ENCODE measurements around the gene LSAMP. TPM values are rescaled to one million over a fixed set of nuclear protein-coding genes. Genes with fewer than 3 reads are reported as not detected.
A peak's percentile ranks its signal among the peaks of the same experiment; 100 is the strongest.
"Not testable (repeated sequence)": the region's sequence is repeated elsewhere in the genome, so short reads cannot be mapped to it uniquely, and the experiment has no call there.

LSAMP gene
- polyA plus RNA-seq, 3 donors: 11.2 to 14.7 (median 13.7) TPM

DNA sequence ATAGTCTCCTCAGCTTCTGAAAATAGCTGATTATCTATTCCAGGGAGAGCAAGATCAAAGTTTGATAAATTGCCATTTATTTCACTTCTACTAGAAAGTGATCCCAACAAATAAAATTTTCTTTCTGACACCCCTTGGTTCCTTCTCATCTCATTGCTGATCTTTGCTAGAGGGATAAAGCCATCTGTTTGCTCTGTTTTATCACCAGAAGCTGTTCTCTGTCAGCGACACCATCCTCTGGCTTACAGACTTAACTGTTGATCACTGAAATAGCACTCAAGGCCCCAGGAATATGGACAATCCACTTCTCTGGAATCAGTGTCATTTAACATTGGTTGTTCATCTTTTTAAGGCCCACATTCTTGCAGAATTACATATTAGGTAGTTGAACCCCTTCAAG lies 219.0 kb downstream of the LSAMP start:
- DNase-seq (ENCODE audit: extremely low read depth in 1 of 11, low read depth in 9 of 11, low spot score in 4 of 11): no peak

GRCh38 chr3:116216761-116217160 lies 228.5 kb downstream of the LSAMP start:
- no peak for DNase-seq (ENCODE audit: extremely low read depth in 1 of 11, low read depth in 9 of 11, low spot score in 4 of 11)

DNA sequence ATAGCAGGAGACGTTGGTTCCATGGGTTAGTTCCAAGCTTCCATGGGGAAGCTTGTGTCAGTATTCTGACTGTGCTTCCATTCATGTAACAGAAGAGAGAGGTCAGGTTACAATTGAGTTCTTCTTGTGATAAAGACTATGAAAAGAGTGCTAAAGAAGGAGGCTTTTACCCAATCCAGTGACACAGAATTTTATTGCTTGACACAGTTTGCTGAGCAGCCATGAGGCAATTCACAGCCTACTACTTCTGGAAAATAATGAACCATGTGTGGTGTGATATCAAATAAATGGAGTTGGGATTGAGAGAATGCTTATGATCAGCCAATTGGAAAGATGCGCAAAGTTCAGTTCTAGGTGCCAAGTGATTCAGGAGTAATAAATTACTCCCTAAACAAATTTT lies 233.4 kb downstream of the LSAMP start:
- DNase-seq (ENCODE audit: extremely low read depth in 1 of 11, low read depth in 9 of 11, low spot score in 4 of 11): no peak

DNA sequence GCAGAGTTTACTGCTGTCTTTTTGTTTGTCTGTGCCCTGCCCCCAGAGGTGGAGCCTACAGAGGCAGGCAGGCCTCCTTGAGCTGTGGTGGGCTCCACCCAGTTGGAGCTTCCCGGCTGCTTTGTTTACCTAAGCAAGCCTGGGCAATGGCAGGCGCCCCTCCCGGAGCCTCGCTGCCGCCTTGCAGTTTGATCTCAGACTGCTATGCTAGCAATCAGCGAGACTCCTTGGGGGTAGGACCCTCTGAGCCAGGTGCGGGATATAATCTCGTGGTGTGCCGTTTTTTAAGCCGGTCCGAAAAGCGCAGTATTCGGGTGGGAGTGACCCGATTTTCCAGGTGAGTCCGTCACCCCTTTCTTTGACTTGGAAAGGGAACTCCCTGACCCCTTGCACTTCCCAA lies 236.5 kb downstream of the LSAMP start:
- not testable (repeated sequence) for DNase-seq (ENCODE audit: extremely low read depth in 1 of 11, low read depth in 9 of 11, low spot score in 4 of 11)

- no peak for DNase-seq (ENCODE audit: extremely low read depth in 1 of 11, low read depth in 9 of 11, low spot score in 4 of 11)
Observed at GRCh38 chr3:116200956-116201690, 244.2 kb downstream of the LSAMP start.

- DNase-seq (ENCODE audit: extremely low read depth in 1 of 11, low read depth in 9 of 11, low spot score in 4 of 11): no peak
Observed at GRCh38 chr3:116199063-116199462, 246.2 kb downstream of the LSAMP start.

- no peak for DNase-seq (ENCODE audit: extremely low read depth in 1 of 11, low read depth in 9 of 11, low spot score in 4 of 11)
Observed at GRCh38 chr3:116198087-116198486, 247.2 kb downstream of the LSAMP start.

GRCh38 chr3:116192464-116192863 lies 252.8 kb downstream of the LSAMP start:
- no peak for DNase-seq (ENCODE audit: extremely low read depth in 1 of 11, low read depth in 9 of 11, low spot score in 4 of 11)

DNA sequence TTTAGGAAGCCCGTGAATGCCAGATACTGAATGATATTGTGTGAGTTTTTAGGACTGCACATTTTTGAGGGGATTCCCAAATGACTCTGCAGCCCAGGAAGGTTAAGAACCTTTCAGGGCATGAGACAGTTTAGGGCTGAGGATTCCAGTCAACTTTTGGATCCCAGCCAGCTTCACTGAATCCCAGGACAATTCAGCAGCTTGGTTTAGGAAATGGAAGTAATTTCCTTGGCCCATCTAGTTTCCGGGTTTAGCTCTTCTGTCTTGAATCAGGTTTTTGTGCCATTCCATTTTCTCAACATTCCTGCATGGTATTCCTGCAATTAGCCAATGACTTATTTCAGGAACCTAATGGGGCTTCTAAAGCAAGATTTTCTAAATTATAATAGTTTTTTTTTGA lies 253.9 kb downstream of the LSAMP start:
- DNase-seq (ENCODE audit: extremely low read depth in 1 of 11, low read depth in 9 of 11, low spot score in 4 of 11): no peak

DNA sequence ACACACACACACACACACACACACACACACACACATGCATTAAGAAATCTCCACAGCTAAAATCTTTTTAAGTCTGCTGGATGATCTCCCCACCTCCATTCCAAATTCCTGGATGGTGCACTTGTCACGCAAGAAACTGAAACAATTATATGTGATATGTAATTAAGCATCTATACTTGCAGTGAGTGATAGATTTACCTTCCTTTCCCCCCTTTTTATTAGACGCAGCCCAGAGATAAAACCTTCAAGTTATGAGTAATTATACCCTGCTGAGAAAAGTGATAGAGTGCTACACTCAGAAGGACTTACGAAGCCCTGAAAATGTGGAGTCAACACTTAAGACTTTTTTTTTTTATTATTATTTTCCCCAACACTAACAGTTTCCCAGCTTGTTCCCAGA lies 255.2 kb downstream of the LSAMP start:
- no peak for DNase-seq (ENCODE audit: extremely low read depth in 1 of 11, low read depth in 9 of 11, low spot score in 4 of 11)

- no peak for DNase-seq (ENCODE audit: extremely low read depth in 1 of 11, low read depth in 9 of 11, low spot score in 4 of 11)
Observed at GRCh38 chr3:116188231-116188785, 257.0 kb downstream of the LSAMP start.

DNA sequence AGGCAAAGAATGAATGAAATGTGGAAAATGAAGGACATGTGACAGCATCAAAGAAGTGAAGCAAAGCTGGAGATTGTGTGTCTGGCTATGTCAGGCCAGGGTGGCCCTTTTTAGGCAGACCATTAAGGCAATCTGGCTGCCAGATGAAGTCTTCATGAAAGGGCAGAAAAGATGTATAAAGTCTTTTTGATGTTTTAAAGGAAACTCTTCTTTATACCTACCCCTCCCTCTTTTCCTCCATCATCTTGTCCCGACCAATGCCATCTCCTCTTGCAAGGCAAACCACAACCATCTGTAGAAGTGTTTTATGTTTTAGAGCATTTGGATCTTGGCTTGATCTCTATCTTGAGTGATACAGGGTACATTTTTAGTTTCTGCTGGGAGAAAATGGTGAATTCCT lies 259.2 kb downstream of the LSAMP start:
- no peak for DNase-seq (ENCODE audit: extremely low read depth in 1 of 11, low read depth in 9 of 11, low spot score in 4 of 11)

DNA sequence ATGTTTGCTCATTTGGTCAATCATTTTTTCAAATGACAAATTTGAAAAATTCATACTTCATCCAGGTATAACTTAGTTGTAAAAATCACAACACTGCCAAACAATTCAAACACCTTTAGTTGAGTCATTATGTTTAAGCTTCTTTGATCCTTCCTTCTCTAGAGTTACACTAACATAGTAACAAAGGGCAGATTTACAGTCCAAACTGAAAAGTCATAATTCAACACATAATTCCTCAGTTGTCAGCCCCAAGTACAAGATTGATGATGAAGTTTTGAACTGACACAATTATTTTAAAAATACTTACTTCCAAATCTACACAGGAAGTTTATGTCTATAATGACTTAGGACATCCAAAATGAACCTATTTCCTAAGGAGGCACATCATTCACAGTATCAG lies 264.1 kb downstream of the LSAMP start:
- no peak for DNase-seq (ENCODE audit: extremely low read depth in 1 of 11, low read depth in 9 of 11, low spot score in 4 of 11)

- DNase-seq (ENCODE audit: extremely low read depth in 1 of 11, low read depth in 9 of 11, low spot score in 4 of 11): peak in 1 of 11 donors; percentile 25
Observed at GRCh38 chr3:116179091-116179490, 266.2 kb downstream of the LSAMP start.

DNA sequence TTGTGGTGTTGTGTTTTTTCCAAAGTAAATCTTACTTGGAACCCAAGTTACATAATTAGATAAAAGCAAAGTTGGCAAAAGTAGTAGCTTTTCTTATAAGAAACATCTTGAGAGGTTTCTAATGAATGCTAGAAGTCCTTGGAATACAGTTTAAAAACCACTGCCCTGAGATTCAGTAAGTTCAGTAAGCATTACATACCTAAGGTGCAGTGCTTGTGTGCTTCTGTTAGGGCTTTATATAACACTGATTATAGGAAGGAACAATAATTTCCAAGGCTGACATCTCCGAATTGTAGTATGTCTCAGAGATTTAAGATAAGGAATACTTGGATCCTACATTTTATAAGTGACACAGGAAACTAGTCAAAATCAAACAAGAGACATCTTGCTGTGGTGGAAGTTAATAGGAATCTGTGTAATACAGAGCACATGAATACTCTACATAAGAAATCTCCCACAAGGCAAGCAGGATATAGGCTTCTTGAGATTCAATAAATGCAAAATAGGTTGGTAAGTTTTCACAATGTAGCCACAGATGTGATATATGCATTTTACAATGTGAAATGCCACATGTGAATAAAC lies 268.2 kb downstream of the LSAMP start:
- no peak for DNase-seq (ENCODE audit: extremely low read depth in 1 of 11, low read depth in 9 of 11, low spot score in 4 of 11)

DNA sequence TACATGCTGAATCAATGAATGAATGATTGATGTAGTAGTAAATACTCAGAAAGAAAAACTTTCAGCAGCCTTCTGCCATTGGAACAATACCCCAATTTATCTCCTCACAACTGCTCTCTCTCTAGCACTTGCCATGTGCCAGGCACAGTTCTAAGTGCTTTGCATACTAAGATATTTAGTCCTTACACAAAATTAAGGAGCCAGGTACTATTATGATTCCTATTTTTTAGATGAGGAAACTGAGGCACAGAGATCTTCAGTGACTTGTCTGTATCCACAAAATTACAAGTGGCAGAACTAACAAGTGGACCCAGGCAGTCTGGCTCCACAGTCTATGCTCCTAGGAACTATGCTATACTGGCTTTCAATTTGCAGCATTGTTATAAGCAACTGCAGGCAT lies 279.2 kb downstream of the LSAMP start:
- no peak for DNase-seq (ENCODE audit: extremely low read depth in 1 of 11, low read depth in 9 of 11, low spot score in 4 of 11)

DNA sequence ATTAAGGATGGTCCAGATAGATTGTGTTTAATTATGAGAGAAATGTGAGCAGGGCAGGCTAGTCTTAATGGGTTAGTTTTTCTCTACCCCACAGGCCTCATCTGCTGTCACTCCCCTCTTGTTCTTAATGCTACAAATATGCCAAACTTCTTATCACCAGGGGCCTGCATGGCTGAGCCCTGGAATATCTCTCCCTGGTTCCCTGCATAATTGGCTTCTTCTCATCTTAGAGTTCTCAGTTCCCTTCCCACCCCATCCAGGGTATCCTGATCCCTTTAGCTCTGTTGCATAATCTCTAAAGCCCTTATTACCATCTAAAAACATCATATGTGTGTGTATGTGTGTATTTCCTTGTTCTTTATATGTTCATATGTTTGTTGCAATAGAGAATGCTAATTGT lies 279.6 kb downstream of the LSAMP start:
- DNase-seq (ENCODE audit: extremely low read depth in 1 of 11, low read depth in 9 of 11, low spot score in 4 of 11): no peak

GRCh38 chr3:116165135-116165534 lies 280.2 kb downstream of the LSAMP start:
- no peak for DNase-seq (ENCODE audit: extremely low read depth in 1 of 11, low read depth in 9 of 11, low spot score in 4 of 11)

DNA sequence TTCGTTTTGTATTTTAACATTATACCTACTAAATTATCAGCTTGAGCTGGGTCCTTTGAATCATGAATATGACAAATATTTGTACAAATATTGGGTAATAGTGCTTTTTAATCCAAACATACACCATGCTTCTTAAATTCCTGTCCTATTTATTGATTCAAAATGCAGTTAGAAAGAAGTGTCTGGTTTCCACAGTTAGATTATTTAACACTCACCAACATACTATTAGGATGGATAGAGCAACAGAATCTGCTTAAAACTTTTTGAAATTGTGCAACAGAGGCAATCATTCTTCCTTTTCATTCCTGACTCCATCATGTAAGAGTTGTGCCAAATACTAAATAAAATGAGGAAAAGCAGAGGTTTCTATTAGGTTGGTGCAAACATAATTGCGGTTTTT lies 281.2 kb downstream of the LSAMP start:
- no peak for DNase-seq (ENCODE audit: extremely low read depth in 1 of 11, low read depth in 9 of 11, low spot score in 4 of 11)

GRCh38 chr3:116161575-116162525 lies 283.4 kb downstream of the LSAMP start:
- no peak for DNase-seq (ENCODE audit: extremely low read depth in 1 of 11, low read depth in 9 of 11, low spot score in 4 of 11)
